OCI-LY1 (cell line): Measurements from ENCODE around the gene BCORL1.

Experiments
- CTCF ChIP-seq: fragments of 200-600 bp; sonication (generic), shearing (Covaris generic); IDR thresholded peaks from 2 replicates; pipeline ENCODE4 v1.5.1; 2017; ENCODE audit warnings: mild to moderate bottlenecking, antibody characterized with exemption, low read length, moderate library complexity, mixed read lengths
- EZH2 ChIP-seq: fragments of 200-600 bp; sonication (generic), shearing (Covaris generic); IDR thresholded peaks from 2 replicates; pipeline ENCODE4 v1.8.0; 2017; ENCODE audit warnings: borderline replicate concordance, mixed run types, mild to moderate bottlenecking, antibody characterized with exemption, low read length, moderate library complexity, mixed read lengths

- no peak for TF ChIP-seq CTCF
- TF ChIP-seq EZH2, result no peak
Observed at GRCh38 chrX:130049821-130050220, 67.4 kb downstream of the BCORL1 start.
